Peyer's patch (tissue), 4 donors: ENCODE measurements around the gene KCTD19.

Experiments
- CTCF ChIP-seq, 6 experiments: fragments of 450-650 bp in 4 of 6; fragments of 200-600 bp in 2 of 6; sonication (generic) in 1 of 6; IDR thresholded peaks; one replicate each; pipeline ENCODE4 v1.5.1; 2017 to 2019; ENCODE audit warnings: antibody characterized with exemption in 6 of 6, mild to moderate bottlenecking in 3 of 6, moderate library complexity in 1 of 6
- POLR2A ChIP-seq, 2 donors: fragments of 450-650 bp; IDR thresholded peaks; one replicate each; pipeline ENCODE4 v1.5.1; 2017; ENCODE audit warnings: antibody characterized with exemption in 2 of 2, mild to moderate bottlenecking in 2 of 2, moderate library complexity in 2 of 2

DNA sequence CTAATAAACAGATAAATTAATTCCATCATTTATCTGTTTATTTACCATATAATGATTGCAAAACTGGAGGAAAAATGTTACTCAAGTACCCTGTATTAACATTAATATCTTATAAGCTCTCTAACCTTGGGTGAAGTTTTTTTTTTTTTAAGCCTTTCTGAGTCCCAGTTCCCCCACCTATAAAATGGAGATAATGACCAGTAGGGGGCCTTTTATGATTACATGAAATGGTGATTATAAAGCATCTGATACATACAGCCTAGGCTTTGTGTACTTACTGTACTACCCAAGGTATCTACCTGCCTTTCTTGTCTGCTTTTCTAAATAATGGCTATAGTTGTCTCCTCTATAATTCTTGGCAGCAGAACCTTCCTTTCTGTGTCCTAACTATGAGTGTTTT, 22.6 kb upstream of the KCTD19 start:
- TF ChIP-seq CTCF (IDR thresholded peaks at IDR 0.05), result peak in 5 of 6 experiments; percentile 17 to 59 (median 53)
- TF ChIP-seq POLR2A (IDR thresholded peaks at IDR 0.05), result no peak
